Sigmoid colon (tissue), 4 donors: Measurements from ENCODE around the gene COL4A4.

Source experiments
- EP300 ChIP-seq, 4 donors: sonication (generic); formaldehyde crosslinking; IDR thresholded peaks; one replicate each; pipeline ENCODE4 v1.6.1; 2017; ENCODE audit warnings: antibody characterized with exemption in 4 of 4
- POLR2A ChIP-seq, 2 donors: fragments of 450-650 bp; IDR thresholded peaks; one replicate each; pipeline ENCODE4 v1.6.1; 2016; ENCODE audit warnings: antibody characterized with exemption in 2 of 2, mild to moderate bottlenecking in 2 of 2, moderate library complexity in 2 of 2
- POLR2AphosphoS5 ChIP-seq, 4 donors: sonication (generic); formaldehyde crosslinking; IDR thresholded peaks; one replicate each; pipeline ENCODE4 v1.6.1; 2017; ENCODE audit warnings: antibody characterized with exemption in 4 of 4
- TF ChIP-seq, protein P1 (sequence below), 4 experiments: fragments of 450-650 bp in 3 of 4; fragments of 200-600 bp in 1 of 4; IDR thresholded peaks; one replicate each; pipeline ENCODE4 v1.5.1; 2016 to 2019; ENCODE audit warnings: antibody characterized with exemption in 4 of 4, mild to moderate bottlenecking in 3 of 4, moderate library complexity in 2 of 4

DNA sequence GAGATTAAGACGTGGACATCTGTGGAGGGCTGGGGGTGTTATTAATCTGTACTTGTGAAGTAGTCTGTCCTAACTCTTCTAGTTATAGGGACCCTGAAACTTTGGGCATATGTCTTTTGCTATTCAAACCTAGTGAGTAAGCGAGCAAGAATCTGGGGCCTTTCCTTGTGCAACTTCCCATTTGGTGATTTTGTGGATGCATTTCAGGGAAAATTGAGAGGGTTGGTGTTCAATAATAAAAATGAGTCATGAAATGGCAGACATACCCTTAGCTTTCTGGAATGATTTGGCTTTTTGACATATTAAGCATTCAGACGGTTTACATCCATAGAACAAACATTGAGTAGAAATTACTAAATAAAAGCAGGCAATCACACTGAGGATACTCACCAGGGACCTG, 17.0 kb downstream of the COL4A4 start:
- TF ChIP-seq, protein P1, sequence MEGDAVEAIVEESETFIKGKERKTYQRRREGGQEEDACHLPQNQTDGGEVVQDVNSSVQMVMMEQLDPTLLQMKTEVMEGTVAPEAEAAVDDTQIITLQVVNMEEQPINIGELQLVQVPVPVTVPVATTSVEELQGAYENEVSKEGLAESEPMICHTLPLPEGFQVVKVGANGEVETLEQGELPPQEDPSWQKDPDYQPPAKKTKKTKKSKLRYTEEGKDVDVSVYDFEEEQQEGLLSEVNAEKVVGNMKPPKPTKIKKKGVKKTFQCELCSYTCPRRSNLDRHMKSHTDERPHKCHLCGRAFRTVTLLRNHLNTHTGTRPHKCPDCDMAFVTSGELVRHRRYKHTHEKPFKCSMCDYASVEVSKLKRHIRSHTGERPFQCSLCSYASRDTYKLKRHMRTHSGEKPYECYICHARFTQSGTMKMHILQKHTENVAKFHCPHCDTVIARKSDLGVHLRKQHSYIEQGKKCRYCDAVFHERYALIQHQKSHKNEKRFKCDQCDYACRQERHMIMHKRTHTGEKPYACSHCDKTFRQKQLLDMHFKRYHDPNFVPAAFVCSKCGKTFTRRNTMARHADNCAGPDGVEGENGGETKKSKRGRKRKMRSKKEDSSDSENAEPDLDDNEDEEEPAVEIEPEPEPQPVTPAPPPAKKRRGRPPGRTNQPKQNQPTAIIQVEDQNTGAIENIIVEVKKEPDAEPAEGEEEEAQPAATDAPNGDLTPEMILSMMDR (IDR thresholded peaks at IDR 0.05): no peak
- TF ChIP-seq POLR2A (IDR thresholded peaks at IDR 0.05) (no peak), POLR2AphosphoS5 (IDR thresholded peaks at IDR 0.05) (no peak), EP300 (IDR thresholded peaks at IDR 0.05) (no peak)
